HG02885 (cell line): ENCODE measurements around the gene PABPC1L2B.
"Not testable (repeated sequence)": the region's sequence is repeated elsewhere in the genome, so short reads cannot be mapped to it uniquely, and the experiment has no call there.

ENCODE experiments used
- ATAC-seq: cut with Tn5 transposase; IDR thresholded peaks from one replicate; pipeline ENCODE4 v1.9.1; 2021; ENCODE audit warnings: mild to moderate bottlenecking; ENCODE audit not compliant: unreplicated experiment, poor library complexity

PABPC1L2B gene

GRCh38 chrX:73002733-73003132 lies at the start of gene PABPC1L2B:
PABPC1L2B (plus strand) TSS chrX:73002939; CDS start chrX:73003643, 704 bp downstream.
- ATAC-seq: not testable (repeated sequence)

- not testable (repeated sequence) for ATAC-seq
Observed at GRCh38 chrX:72959971-72960370, 42.8 kb upstream of the PABPC1L2B start.

DNA sequence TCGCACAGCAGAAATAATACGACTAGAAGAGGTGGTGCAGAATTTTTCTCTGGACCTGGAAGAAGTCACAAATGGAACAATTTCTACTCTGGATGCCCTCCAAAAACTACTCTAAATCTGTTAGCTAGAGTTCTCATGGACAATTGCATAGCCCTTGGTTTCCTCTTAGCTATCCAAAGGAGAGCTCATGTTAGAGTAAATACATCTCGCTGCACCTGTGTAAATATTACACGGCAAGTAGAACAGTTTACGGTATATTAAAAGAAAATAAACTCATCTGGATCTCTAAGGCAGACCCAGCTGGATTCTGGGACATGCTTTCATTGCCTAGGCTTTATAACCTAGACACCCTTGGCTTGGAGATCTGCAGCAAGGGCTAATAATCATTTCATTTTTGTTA lies 30.9 kb upstream of the PABPC1L2B start:
- not testable (repeated sequence) for ATAC-seq

- ATAC-seq: not testable (repeated sequence)
Observed at GRCh38 chrX:72974885-72975284, 27.9 kb upstream of the PABPC1L2B start.

DNA sequence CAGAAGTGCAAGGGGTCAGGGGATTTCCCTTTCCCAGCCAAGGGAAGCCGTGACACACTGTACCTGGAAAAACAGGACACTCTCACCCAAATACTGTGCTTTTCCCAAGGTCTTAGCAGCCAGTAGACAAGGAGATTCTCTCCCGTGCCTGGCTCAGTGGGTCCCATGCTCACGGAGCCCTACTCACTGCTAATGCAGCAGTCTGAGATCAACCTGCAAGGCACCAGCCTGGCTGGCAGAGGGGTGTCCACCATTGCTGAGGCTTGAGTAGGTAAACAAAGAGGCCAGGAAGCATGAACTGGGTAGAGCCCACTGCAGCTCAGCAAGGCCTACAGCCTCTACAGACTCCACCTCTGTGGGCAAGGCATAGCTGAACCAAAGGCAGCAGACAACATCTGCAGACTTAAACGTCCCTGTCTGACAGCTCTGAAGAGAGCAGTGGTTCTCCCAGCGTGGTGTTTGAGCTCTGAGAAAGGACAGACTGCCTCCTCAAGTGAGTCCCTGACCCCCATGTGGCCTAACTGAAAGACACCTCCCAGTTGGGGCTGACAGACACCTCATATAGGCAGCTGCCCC lies 21.8 kb upstream of the PABPC1L2B start:
- ATAC-seq: not testable (repeated sequence)

GRCh38 chrX:73004032-73004431 lies 1.3 kb downstream of the PABPC1L2B start:
- not testable (repeated sequence) for ATAC-seq

GRCh38 chrX:73021361-73022092 lies 18.8 kb downstream of the PABPC1L2B start:
- ATAC-seq: no peak

DNA sequence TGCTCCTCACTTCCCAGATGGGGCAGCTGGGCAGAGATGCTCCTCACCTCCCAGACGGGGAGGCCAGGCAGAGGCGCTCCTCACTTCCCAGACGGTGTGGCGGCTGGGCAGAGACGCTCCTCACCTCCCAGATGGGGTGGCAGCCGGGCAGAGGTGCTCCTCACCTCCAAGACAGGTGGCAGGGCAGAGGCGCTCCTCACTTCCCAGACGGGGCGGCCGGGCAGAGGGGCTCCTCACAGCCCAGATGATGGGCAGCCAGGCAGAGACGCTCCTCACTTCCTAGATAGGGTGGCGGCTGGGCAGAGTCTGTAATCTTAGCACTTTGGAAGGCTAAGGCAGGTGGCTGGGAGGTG lies 19.3 kb downstream of the PABPC1L2B start:
- not testable (repeated sequence) for ATAC-seq

DNA sequence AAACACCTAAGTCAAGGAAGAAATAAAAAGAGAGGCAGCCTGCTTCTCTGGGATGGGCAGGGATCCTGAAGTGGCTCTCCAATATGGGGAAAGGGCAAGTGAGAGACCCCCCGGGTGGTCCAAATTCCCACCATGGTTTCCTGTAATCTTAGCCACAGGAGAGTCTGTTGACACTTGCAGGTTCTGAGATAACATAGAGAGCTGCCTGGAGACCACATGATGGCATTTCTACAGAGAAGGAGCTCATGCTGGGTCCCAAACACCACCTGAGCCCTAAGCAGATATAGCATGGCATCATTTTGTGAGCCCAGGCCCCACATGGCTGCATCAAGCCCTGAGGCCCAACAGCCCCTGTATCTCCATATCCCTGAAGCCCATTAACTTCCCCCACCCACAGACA lies 26.1 kb downstream of the PABPC1L2B start:
- no peak for ATAC-seq
